ENCODE measurements around the gene HACL1. TPM values are rescaled to one million over a fixed set of nuclear protein-coding genes. Genes with fewer than 3 reads are reported as not detected.
"Not testable (repeated sequence)": the region's sequence is repeated elsewhere in the genome, so short reads cannot be mapped to it uniquely, and the experiment has no call there.

HACL1 gene
- total RNA-seq, 2 donors from 2014 or later = 22.7 to 34.2 TPM

GRCh38 chr3:15557511-15557946 is 43.8 kb downstream of the HACL1 start:
- ATAC-seq (peak; percentile 70 to 71), DNase-seq (ENCODE audit: low spot score in 2 of 2) (peak in 1 of 2 donors; percentile 66)
- peak overlapping the region in 1 of 2 donors; percentile 22 for H3K27ac Mint-ChIP-seq
- H3K9me3 Mint-ChIP-seq = no peaks in the 10 kb centered on the region
- no peaks in the 10 kb centered on the region for H3K36me3 Mint-ChIP-seq

DNA sequence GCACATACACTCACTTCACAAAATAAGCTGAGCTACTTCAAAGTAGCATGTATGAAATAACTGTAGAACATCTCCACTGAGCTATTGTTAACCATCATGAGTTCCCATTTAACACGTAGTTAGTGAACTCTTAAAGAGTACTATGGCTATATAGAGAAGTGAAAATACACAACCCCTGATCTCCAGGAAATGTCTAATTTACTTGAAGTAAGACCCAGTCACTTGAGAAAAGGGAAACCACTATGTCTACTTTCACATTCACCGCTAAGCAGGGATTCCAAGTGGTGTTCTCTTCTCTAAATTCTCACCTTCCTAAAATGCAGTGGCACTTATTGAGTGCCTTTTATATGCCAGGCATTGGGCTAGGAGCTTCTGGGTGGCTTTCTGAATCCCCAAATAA is 44.9 kb downstream of the HACL1 start:
- no peaks in the 10 kb centered on the region for H3K9me3 Mint-ChIP-seq
- H3K36me3 Mint-ChIP-seq = no peaks in the 10 kb centered on the region
- H3K27ac Mint-ChIP-seq = peak overlapping the region; percentile 79 to 86
- peak; percentile 79 to 86 for ATAC-seq
- DNase-seq (ENCODE audit: low spot score in 2 of 2) = no peak

- ATAC-seq (no peak), DNase-seq (ENCODE audit: low spot score in 2 of 2) (no peak)
- peaks cover 9 to 10% of the 10 kb centered on the region in 2 donors for H3K36me3 Mint-ChIP-seq
- no peak overlapping the region for H3K27ac Mint-ChIP-seq
- H3K9me3 Mint-ChIP-seq = peaks cover 0 to 9% of the 10 kb centered on the region in 2 donors
Measured at GRCh38 chr3:15553749-15554148, 47.6 kb downstream of the HACL1 start.

DNA sequence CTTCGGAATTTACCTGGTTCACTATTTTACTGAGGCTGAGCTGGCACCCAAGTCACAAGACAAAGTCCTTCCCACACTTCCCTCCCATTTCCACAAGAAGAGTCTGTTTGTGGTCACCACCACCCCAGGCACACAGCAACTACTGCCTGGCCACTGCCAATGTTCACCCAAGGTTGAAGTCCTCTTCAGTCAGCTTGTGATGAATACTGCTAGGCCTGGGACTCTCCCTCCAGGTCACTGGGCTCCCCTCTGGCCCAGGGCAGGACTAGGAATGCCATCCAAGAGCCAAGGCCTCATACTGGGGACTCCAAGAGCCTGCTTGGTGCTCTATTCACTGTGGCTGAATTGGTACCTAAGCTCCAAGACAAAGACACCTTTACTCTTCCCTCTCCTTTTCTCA is 49.5 kb downstream of the HACL1 start:
- ATAC-seq (no peak), DNase-seq (ENCODE audit: low spot score in 2 of 2) (no peak)
- H3K36me3 Mint-ChIP-seq = peaks cover 12% of the 10 kb centered on the region in 2 donors
- H3K9me3 Mint-ChIP-seq = peaks cover 2 to 13% of the 10 kb centered on the region in 2 donors
- peak overlapping the region; percentile 57 to 90 for H3K27ac Mint-ChIP-seq

- ATAC-seq = no peak
- no peak for DNase-seq (ENCODE audit: low spot score in 2 of 2)
- Mint-ChIP-seq H3K27ac (no peak overlapping the region), H3K9me3 (peaks cover 10 to 18% of the 10 kb centered on the region in 2 donors), H3K36me3 (peaks cover 12% of the 10 kb centered on the region in 2 donors)
Measured at GRCh38 chr3:15549846-15550245, 51.5 kb downstream of the HACL1 start.

- Mint-ChIP-seq H3K27ac (no peak overlapping the region), H3K9me3 (peaks cover 7 to 10% of the 10 kb centered on the region in 2 donors), H3K36me3 (peaks cover 0 to 4% of the 10 kb centered on the region in 2 donors)
- ATAC-seq (no peak), DNase-seq (ENCODE audit: low spot score in 2 of 2) (no peak)
Measured at GRCh38 chr3:15542614-15543013, 58.8 kb downstream of the HACL1 start.

GRCh38 chr3:15541371-15541770 is 60.0 kb downstream of the HACL1 start:
- peaks cover 0 to 4% of the 10 kb centered on the region in 2 donors for H3K36me3 Mint-ChIP-seq
- peak overlapping the region in 1 of 2 donors; percentile 59 for H3K27ac Mint-ChIP-seq
- DNase-seq (ENCODE audit: low spot score in 2 of 2) (no peak), ATAC-seq (no peak)
- H3K9me3 Mint-ChIP-seq = peaks cover 0 to 4% of the 10 kb centered on the region in 2 donors

- H3K9me3 Mint-ChIP-seq = no peaks in the 10 kb centered on the region
- no peak for DNase-seq (ENCODE audit: low spot score in 2 of 2)
Measured at GRCh38 chr3:15539066-15539465, 62.3 kb downstream of the HACL1 start.

GRCh38 chr3:15538345-15538744 is 63.0 kb downstream of the HACL1 start:
- H3K9me3 Mint-ChIP-seq = no peaks in the 10 kb centered on the region
- ATAC-seq = peak in 1 of 2 donors; percentile 41
- peaks cover 0 to 4% of the 10 kb centered on the region in 2 donors for H3K36me3 Mint-ChIP-seq
- H3K27ac Mint-ChIP-seq = no peak overlapping the region
- no peak for DNase-seq (ENCODE audit: low spot score in 2 of 2)

More at GRCh38 chr3:15539066-15539465, 62.3 kb downstream of the HACL1 start:
- no peak for ATAC-seq
- peaks cover 0 to 4% of the 10 kb centered on the region in 2 donors for H3K36me3 Mint-ChIP-seq
- H3K27ac Mint-ChIP-seq = no peak overlapping the region

DNA sequence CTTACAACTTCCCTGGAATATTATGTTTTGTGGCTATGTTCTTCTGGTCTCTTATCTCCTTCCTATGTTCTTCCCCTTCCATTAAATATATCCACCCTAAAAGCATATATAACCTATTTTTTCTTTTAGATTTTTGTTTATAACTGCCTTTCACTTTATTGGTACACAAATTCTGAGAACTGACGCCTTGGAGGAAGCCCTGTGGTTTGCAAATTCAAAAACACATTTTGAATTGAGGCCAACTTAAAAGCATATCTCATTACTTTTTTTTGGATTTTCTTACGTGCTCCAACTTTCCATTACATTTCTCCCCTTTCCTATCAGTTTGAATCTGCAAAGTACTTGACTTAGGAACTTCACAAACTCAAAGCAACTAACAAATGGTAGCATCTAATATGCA is 64.5 kb downstream of the HACL1 start:
- no peak for ATAC-seq
- Mint-ChIP-seq H3K27ac (no peak overlapping the region), H3K9me3 (no peaks in the 10 kb centered on the region), H3K36me3 (peaks cover 0 to 4% of the 10 kb centered on the region in 2 donors)
- DNase-seq (ENCODE audit: low spot score in 2 of 2) = no peak

DNA sequence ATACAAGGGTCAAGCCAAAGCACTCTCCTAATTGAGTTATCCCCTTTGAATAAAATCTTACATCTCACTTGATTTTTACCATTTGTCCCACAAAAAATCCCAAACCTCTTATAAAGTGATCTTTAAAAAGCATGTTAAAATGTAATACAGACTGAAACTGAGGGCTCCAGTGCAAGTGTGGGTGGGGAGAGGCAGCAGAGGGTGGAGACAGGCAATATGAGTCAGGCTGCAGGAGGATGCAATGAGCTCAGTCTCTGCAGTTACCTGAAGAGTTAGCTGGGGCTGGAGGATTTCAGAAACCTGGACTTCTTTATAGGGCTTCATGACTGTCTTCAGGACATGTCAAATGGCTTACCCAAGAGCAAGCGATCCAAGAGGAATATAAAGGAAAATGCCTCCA is 65.6 kb downstream of the HACL1 start:
- no peak overlapping the region for H3K27ac Mint-ChIP-seq
- ATAC-seq = peak; percentile 92 to 96
- H3K9me3 Mint-ChIP-seq = no peaks in the 10 kb centered on the region
- peak in 1 of 2 donors; percentile 45 for DNase-seq (ENCODE audit: low spot score in 2 of 2)
- peaks cover 0 to 4% of the 10 kb centered on the region in 2 donors for H3K36me3 Mint-ChIP-seq

GRCh38 chr3:15532614-15533013 is 68.8 kb downstream of the HACL1 start:
- not testable (repeated sequence) for H3K9me3 Mint-ChIP-seq; H3K36me3 Mint-ChIP-seq; H3K27ac Mint-ChIP-seq; ATAC-seq; DNase-seq (ENCODE audit: low spot score in 2 of 2)

DNA sequence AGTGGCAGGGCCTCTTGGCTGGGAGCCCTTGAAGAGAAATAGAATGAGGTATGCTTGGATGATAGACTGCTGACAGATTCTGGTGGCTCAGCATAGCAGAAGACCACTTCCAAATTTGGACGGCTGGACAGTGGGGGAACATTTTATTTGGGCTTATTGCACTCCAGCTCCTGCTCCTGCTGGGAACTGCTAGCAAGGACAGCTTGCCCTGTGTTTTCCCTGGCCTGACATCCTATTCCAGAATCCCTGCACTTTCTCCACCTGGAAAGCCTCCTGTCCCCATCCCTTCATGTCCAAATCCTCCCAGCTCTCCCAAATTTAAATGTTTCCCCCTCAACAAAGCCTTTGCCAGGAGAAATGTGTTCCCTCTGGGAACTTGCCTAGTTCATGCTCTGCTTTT is 70.0 kb downstream of the HACL1 start:
- ATAC-seq (no peak), DNase-seq (ENCODE audit: low spot score in 2 of 2) (no peak)
- no peak overlapping the region for H3K27ac Mint-ChIP-seq
- no peaks in the 10 kb centered on the region for H3K36me3 Mint-ChIP-seq
- no peaks in the 10 kb centered on the region for H3K9me3 Mint-ChIP-seq

- DNase-seq (ENCODE audit: low spot score in 2 of 2) (no peak), ATAC-seq (no peak)
- Mint-ChIP-seq H3K9me3 (no peaks in the 10 kb centered on the region), H3K36me3 (no peaks in the 10 kb centered on the region), H3K27ac (no peak overlapping the region)
Measured at GRCh38 chr3:15528854-15529537, 72.4 kb downstream of the HACL1 start.

DNA sequence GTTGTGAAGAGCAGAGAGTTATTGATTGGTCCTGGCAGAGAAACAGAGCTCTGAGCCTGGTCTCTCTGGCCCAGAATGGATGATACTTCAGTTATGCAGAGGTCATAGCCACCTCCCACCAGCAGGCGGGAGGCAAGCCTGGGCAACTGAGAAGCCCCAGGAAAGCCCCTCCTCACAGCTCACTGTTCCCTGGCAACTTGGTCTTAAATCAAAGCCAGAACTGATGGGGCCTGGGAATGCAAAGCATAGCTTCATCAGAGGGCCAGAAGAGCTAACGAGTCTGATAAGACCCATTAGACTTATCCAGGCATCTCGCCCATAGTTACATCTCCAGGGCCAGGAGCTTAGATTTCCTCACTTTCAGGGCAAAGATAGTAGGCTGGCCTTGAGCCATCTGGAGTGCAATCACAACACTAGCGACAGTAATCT is 74.3 kb downstream of the HACL1 start:
- no peaks in the 10 kb centered on the region for H3K9me3 Mint-ChIP-seq
- ATAC-seq (no peak), DNase-seq (ENCODE audit: low spot score in 2 of 2) (no peak)
- H3K36me3 Mint-ChIP-seq = no peaks in the 10 kb centered on the region
- no peak overlapping the region for H3K27ac Mint-ChIP-seq

- DNase-seq (ENCODE audit: low spot score in 2 of 2) (no peak), ATAC-seq (no peak)
- H3K36me3 Mint-ChIP-seq = no peaks in the 10 kb centered on the region
- H3K27ac Mint-ChIP-seq = no peak overlapping the region
- no peaks in the 10 kb centered on the region for H3K9me3 Mint-ChIP-seq
Measured at GRCh38 chr3:15525790-15526189, 75.6 kb downstream of the HACL1 start.

DNA sequence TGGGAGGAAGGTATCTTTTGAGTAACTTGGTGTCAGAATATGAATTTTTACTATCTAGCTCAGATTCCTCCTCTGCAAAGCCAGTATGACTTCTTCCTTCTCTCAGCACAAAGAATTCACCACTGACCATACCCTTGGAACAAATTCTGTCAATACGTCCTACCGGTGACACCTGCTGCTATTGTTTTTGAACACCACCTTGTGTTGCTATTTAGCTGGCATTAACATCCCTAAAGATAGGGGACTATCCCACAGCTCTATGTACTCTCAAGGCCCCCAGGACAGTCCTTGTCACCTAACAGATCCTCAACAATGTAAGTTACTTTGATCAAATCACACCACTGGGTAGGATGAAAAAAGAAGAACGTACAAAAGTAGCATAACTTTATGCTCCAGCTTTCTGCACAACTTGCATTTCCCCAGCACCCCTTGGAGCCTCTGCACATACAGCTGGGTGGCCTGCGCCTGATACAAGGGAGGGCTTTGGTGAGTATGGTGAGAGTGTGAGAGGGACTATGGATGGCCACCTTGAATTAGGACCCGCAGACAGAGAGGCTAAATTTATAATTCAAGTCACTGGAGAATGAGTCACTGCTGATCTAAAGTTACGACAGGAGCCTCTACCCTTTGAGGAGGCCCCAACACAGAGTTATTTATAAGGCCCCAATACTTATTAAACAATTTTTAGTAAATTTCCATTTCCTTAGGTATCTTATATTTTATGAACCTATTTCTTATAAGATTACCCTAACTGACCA is 77.5 kb downstream of the HACL1 start:
- H3K36me3 Mint-ChIP-seq = no peaks in the 10 kb centered on the region
- no peak overlapping the region for H3K27ac Mint-ChIP-seq
- ATAC-seq (no peak), DNase-seq (ENCODE audit: low spot score in 2 of 2) (no peak)
- no peaks in the 10 kb centered on the region for H3K9me3 Mint-ChIP-seq

Data from activated naive CD4-positive, alpha-beta T cell treated with anti-CD3 and anti-CD28 coated beads, Interleukin-2, amount 50 U/mL, for 72 hours (primary cell).